Naive thymus-derived CD4-positive, alpha-beta T cell (primary cell): Measurements from ENCODE around the gene GAL. TPM values are rescaled to one million over a fixed set of nuclear protein-coding genes. Genes with fewer than 3 reads are reported as not detected.

ENCODE experiments used
- ATAC-seq: fragments of 150-1000 bp; cut with Tn5 transposase; 2 replicates; pipeline ENCODE4 v1.10.0; 2021; ENCODE audit warnings: mild to moderate bottlenecking, moderate library complexity
- CTCF ChIA-PET: fragments of 350-600 bp; sonication (Branson Sonifier 250); formaldehyde crosslinking; loops from one replicate; lab custom pipeline; 2021; ENCODE audit warnings: antibody characterized with exemption; lab: Charles Lee
- POLR2A ChIA-PET: fragments of 350-600 bp; sonication (Branson Sonifier 250); formaldehyde crosslinking; loops from one replicate; lab custom pipeline; 2021; ENCODE audit warnings: antibody characterized with exemption, inconsistent platforms; lab: Charles Lee
- DNase-seq, 9 donors: peaks; one replicate each; pipeline versions ENCODE4 v3.0.0 to v3.0.0-alpha.2; 2020 to 2022; ENCODE audit warnings: mixed read lengths in 1 of 9
- H3K27ac ChIP-seq: one replicate; pipeline ENCODE4 v1.7.0; 2013; ENCODE audit warnings: mild to moderate bottlenecking, low read depth, low read length, moderate library complexity
- H3K27me3 ChIP-seq, 2 donors: one replicate each; pipeline ENCODE4 v1.7.0; 2013; ENCODE audit warnings: low read length in 2 of 2, mild to moderate bottlenecking in 2 of 2, moderate library complexity in 2 of 2; ENCODE audit not compliant: control insufficient read depth in 2 of 2, insufficient read depth in 2 of 2
- H3K36me3 ChIP-seq, 3 experiments: 1 replicate in 2 of 3; 2 replicates in 1 of 3; pipeline ENCODE4 v1.7.0; 2013; ENCODE audit warnings: low read length in 3 of 3, mild to moderate bottlenecking in 3 of 3, moderate library complexity in 1 of 3; ENCODE audit not compliant: insufficient read depth in 3 of 3, control insufficient read depth in 2 of 3
- H3K4me1 ChIP-seq, 2 donors: one replicate each; pipeline ENCODE4 v1.7.0; 2013; ENCODE audit warnings: low read length in 2 of 2, mild to moderate bottlenecking in 2 of 2, moderate library complexity in 1 of 2; ENCODE audit not compliant: control insufficient read depth in 2 of 2, insufficient read depth in 2 of 2
- H3K4me3 ChIP-seq: 2 replicates; pipeline ENCODE4 v1.7.0; 2013; ENCODE audit warnings: mild to moderate bottlenecking, low read length
- H3K9me3 ChIP-seq, 3 experiments: 1 replicate in 2 of 3; 2 replicates in 1 of 3; pipeline ENCODE4 v1.7.0; 2013; ENCODE audit warnings: low read length in 3 of 3; ENCODE audit not compliant: control insufficient read depth in 2 of 3
- H3K27ac Mint-ChIP-seq, 9 donors: one replicate each; pipeline ENCODE4 v1.8.0; 2020 to 2022; ENCODE audit warnings: mixed read lengths in 9 of 9, mild to moderate bottlenecking in 8 of 9, moderate library complexity in 5 of 9, inconsistent platforms in 2 of 9
- H3K27me3 Mint-ChIP-seq, 5 donors: one replicate each; pipeline ENCODE4 v1.8.0; 2021 to 2022; ENCODE audit warnings: mixed read lengths in 5 of 5, mild to moderate bottlenecking in 1 of 5
- H3K36me3 Mint-ChIP-seq, 5 donors: one replicate each; pipeline ENCODE4 v1.8.0; 2020 to 2022; ENCODE audit warnings: mixed read lengths in 5 of 5, mild to moderate bottlenecking in 3 of 5, inconsistent platforms in 1 of 5
- H3K4me1 Mint-ChIP-seq, 7 donors: one replicate each; pipeline ENCODE4 v1.8.0; 2020 to 2022; ENCODE audit warnings: mixed read lengths in 7 of 7, mild to moderate bottlenecking in 3 of 7, inconsistent platforms in 1 of 7
- H3K4me3 Mint-ChIP-seq, 10 donors: one replicate each; pipeline ENCODE4 v1.8.0; 2020 to 2022; ENCODE audit warnings: mild to moderate bottlenecking in 10 of 10, mixed read lengths in 10 of 10, moderate library complexity in 6 of 10, inconsistent platforms in 2 of 10
- H3K9me3 Mint-ChIP-seq, 11 donors: one replicate each; pipeline ENCODE4 v1.8.0; 2020 to 2022; ENCODE audit warnings: mixed read lengths in 11 of 11, mild to moderate bottlenecking in 4 of 11, inconsistent platforms in 1 of 11, moderate library complexity in 1 of 11
- intact Hi-C, 2 donors: fragments of 100-400 bp; cut with micrococcal nuclease; formaldehyde crosslinking; loops; one replicate each; pipeline ENCODE4 v1.15.1; 2023
- polyA plus RNA-seq, 2 donors: library from polyadenylated mRNA; unstranded; fragments of 300-500 nt; fragmentation: Illumina TruSeq; gene quantifications; one replicate each; pipeline ENCODE4 v1.2.3, GENCODE V29; 2021
- total RNA-seq, 6 experiments: library from RNA in 5 of 6; stranded (reverse) in 5 of 6; gene quantifications; 1 replicate in 5 of 6; 2 replicates in 1 of 6; pipeline ENCODE4 v1.2.3 and lab custom pipeline; 2021 to 2026

GAL gene
- total and polyA plus RNA-seq, 7 experiments from 2014 or later = not detected

GRCh38 chr11:68678031-68678441, 6.3 kb upstream of the GAL start:
- Histone ChIP-seq H3K36me3 (no peaks in the 10 kb centered on the region), H3K9me3 (no peaks in the 10 kb centered on the region), H3K27ac (no peak overlapping the region), H3K4me3 (no peak overlapping the region), H3K27me3 (no peaks in the 10 kb centered on the region), H3K4me1 (no peaks in the 10 kb centered on the region)
- Mint-ChIP-seq H3K4me3 (no peak overlapping the region), H3K9me3 (peaks cover 0 to 6% (median 0%) of the 10 kb centered on the region in 11 donors), H3K36me3 (peaks cover 0 to 7% (median 0%) of the 10 kb centered on the region in 5 donors), H3K27me3 (peaks cover 4 to 25% (median 9%) of the 10 kb centered on the region in 5 donors), H3K27ac (no peak overlapping the region), H3K4me1 (peaks cover 0 to 5% (median 0%) of the 10 kb centered on the region in 7 donors)
- ChIA-PET CTCF (no interaction called here), POLR2A (no interaction called here)
- ATAC-seq = no peak
- intact Hi-C loops = no loop called here
- DNase-seq = no peak

GRCh38 chr11:68680541-68681231, 3.7 kb upstream of the GAL start:
- H3K27me3 ChIP-seq = peaks cover 0 to 7% of the 10 kb centered on the region in 2 donors
- H3K4me3 Mint-ChIP-seq = no peak overlapping the region
- intact Hi-C loops = no loop called here
- no peaks in the 10 kb centered on the region for H3K9me3 ChIP-seq
- H3K36me3 ChIP-seq = no peaks in the 10 kb centered on the region
- DNase-seq = no peak
- H3K9me3 Mint-ChIP-seq = peaks cover 0 to 2% (median 0%) of the 10 kb centered on the region in 11 donors
- H3K4me1 Mint-ChIP-seq = peaks cover 0 to 7% (median 0%) of the 10 kb centered on the region in 7 donors
- H3K4me3 ChIP-seq = no peak overlapping the region
- peaks cover 14 to 32% (median 19%) of the 10 kb centered on the region in 5 donors for H3K27me3 Mint-ChIP-seq
- no peak overlapping the region for H3K27ac Mint-ChIP-seq
- no peak for ATAC-seq
- no peaks in the 10 kb centered on the region for H3K36me3 Mint-ChIP-seq
- ChIA-PET CTCF (no interaction called here), POLR2A (no interaction called here)
- no peaks in the 10 kb centered on the region for H3K4me1 ChIP-seq
- no peak overlapping the region for H3K27ac ChIP-seq

GRCh38 chr11:68682531-68682961, 1.8 kb upstream of the GAL start:
- ATAC-seq = no peak
- Histone ChIP-seq H3K27ac (no peak overlapping the region), H3K4me3 (no peak overlapping the region), H3K9me3 (no peaks in the 10 kb centered on the region), H3K27me3 (peaks cover 0 to 8% of the 10 kb centered on the region in 2 donors), H3K36me3 (no peaks in the 10 kb centered on the region), H3K4me1 (no peaks in the 10 kb centered on the region)
- ChIA-PET CTCF (no interaction called here), POLR2A (no interaction called here)
- no peak for DNase-seq
- intact Hi-C loops = no loop called here
- Mint-ChIP-seq H3K4me3 (peak overlapping the region in 2 of 10 donors; percentile 11 to 22), H3K4me1 (peaks cover 0 to 11% (median 0%) of the 10 kb centered on the region in 7 donors), H3K9me3 (no peaks in the 10 kb centered on the region), H3K27ac (no peak overlapping the region), H3K36me3 (peaks cover 0 to 5% (median 0%) of the 10 kb centered on the region in 5 donors), H3K27me3 (peaks cover 24 to 48% (median 38%) of the 10 kb centered on the region in 5 donors)

- intact Hi-C loops = no loop called here
- Histone ChIP-seq H3K4me1 (no peaks in the 10 kb centered on the region), H3K9me3 (no peaks in the 10 kb centered on the region), H3K27me3 (peaks cover 0 to 8% of the 10 kb centered on the region in 2 donors), H3K36me3 (no peaks in the 10 kb centered on the region), H3K27ac (no peak overlapping the region), H3K4me3 (no peak overlapping the region)
- POLR2A ChIA-PET = no interaction called here
- no peak for ATAC-seq
- Mint-ChIP-seq H3K4me1 (peaks cover 0 to 11% (median 0%) of the 10 kb centered on the region in 7 donors), H3K36me3 (peaks cover 0 to 5% (median 0%) of the 10 kb centered on the region in 5 donors), H3K9me3 (no peaks in the 10 kb centered on the region), H3K27me3 (peaks cover 24 to 54% (median 43%) of the 10 kb centered on the region in 5 donors), H3K27ac (no peak overlapping the region), H3K4me3 (peak overlapping the region in 3 of 10 donors; percentile 11 to 42 (median 22))
- DNase-seq = no peak
- CTCF ChIA-PET = no interaction called here
Observed at GRCh38 chr11:68683121-68683520, 1.2 kb upstream of the GAL start.

- H3K9me3 Mint-ChIP-seq = no peaks in the 10 kb centered on the region
- H3K4me1 Mint-ChIP-seq = peaks cover 0 to 11% (median 3%) of the 10 kb centered on the region in 7 donors
- peaks cover 0 to 5% (median 0%) of the 10 kb centered on the region in 5 donors for H3K36me3 Mint-ChIP-seq
- Histone ChIP-seq H3K4me3 (no peak overlapping the region), H3K27me3 (peaks cover 0 to 8% of the 10 kb centered on the region in 2 donors), H3K27ac (no peak overlapping the region), H3K4me1 (no peaks in the 10 kb centered on the region), H3K9me3 (no peaks in the 10 kb centered on the region), H3K36me3 (no peaks in the 10 kb centered on the region)
- no peak for ATAC-seq
- intact Hi-C loops = no loop called here
- POLR2A ChIA-PET = no interaction called here
- DNase-seq = no peak
- H3K27me3 Mint-ChIP-seq = peaks cover 24 to 59% (median 43%) of the 10 kb centered on the region in 5 donors
- CTCF ChIA-PET = no interaction called here
- H3K4me3 Mint-ChIP-seq = peak overlapping the region in 1 of 10 donors; percentile 69
- H3K27ac Mint-ChIP-seq = no peak overlapping the region
Observed at GRCh38 chr11:68683536-68684384, 584 bp upstream of the GAL start.

GRCh38 chr11:68685656-68686380, 1.5 kb downstream of the GAL start:
- H3K4me3 ChIP-seq = no peak overlapping the region
- intact Hi-C loops = no loop called here
- no peak for ATAC-seq
- H3K36me3 Mint-ChIP-seq = peaks cover 0 to 5% (median 0%) of the 10 kb centered on the region in 5 donors
- H3K9me3 ChIP-seq = no peaks in the 10 kb centered on the region
- POLR2A ChIA-PET = no interaction called here
- H3K4me3 Mint-ChIP-seq = peak overlapping the region in 6 of 10 donors; percentile 33 to 69 (median 58)
- CTCF ChIA-PET = no interaction called here
- H3K27me3 Mint-ChIP-seq = peaks cover 24 to 78% (median 43%) of the 10 kb centered on the region in 5 donors
- no peak for DNase-seq
- peak overlapping the region in 1 of 9 donors; percentile 47 for H3K27ac Mint-ChIP-seq
- peaks cover 11 to 28% (median 22%) of the 10 kb centered on the region in 7 donors for H3K4me1 Mint-ChIP-seq
- no peaks in the 10 kb centered on the region for H3K36me3 ChIP-seq
- H3K27me3 ChIP-seq = peaks cover 0 to 8% of the 10 kb centered on the region in 2 donors
- H3K4me1 ChIP-seq = peaks cover 13 to 14% of the 10 kb centered on the region in 2 donors
- H3K9me3 Mint-ChIP-seq = no peaks in the 10 kb centered on the region
- no peak overlapping the region for H3K27ac ChIP-seq
